ENCODE results near the gene LIAS.

LIAS gene

GRCh38 chr4:39480902-39481695 lies 22.2 kb downstream of the LIAS start:
- H3K36me3 ChIP-seq (replicated peaks; ENCODE audit: low read depth, low read length) = peaks cover 3% of the 10 kb centered on the region
- TF ChIP-seq CTCF (IDR thresholded peaks at IDR 0.05; ENCODE audit: low read depth, low read length) (no peak), EZH2phosphoT487 (IDR thresholded peaks at IDR 0.05; ENCODE audit: low read depth) (no peak)
- no peaks in the 10 kb centered on the region for H4K20me1 ChIP-seq (ENCODE audit: insufficient read depth, low read length)
- no peak overlapping the region for H3K4me3 ChIP-seq (ENCODE audit: low read length)
- no peak overlapping the region for H2AFZ ChIP-seq (ENCODE audit: low read depth, low read length)
- H3K27me3 ChIP-seq (ENCODE audit: low read depth, low read length) = no peaks in the 10 kb centered on the region
- no peaks in the 10 kb centered on the region for H3K79me2 ChIP-seq (ENCODE audit: low read length)
- no peak overlapping the region for H3K27ac ChIP-seq (ENCODE audit: low read length)
- no peaks in the 10 kb centered on the region for H3K9me3 ChIP-seq (ENCODE audit: insufficient read depth, low read length)
- H3K4me2 ChIP-seq (ENCODE audit: low read length) = no peak overlapping the region
- H3K9ac ChIP-seq (ENCODE audit: low read length) = no peak overlapping the region
- no peaks in the 10 kb centered on the region for H3K4me1 ChIP-seq (ENCODE audit: low read length)

DNA sequence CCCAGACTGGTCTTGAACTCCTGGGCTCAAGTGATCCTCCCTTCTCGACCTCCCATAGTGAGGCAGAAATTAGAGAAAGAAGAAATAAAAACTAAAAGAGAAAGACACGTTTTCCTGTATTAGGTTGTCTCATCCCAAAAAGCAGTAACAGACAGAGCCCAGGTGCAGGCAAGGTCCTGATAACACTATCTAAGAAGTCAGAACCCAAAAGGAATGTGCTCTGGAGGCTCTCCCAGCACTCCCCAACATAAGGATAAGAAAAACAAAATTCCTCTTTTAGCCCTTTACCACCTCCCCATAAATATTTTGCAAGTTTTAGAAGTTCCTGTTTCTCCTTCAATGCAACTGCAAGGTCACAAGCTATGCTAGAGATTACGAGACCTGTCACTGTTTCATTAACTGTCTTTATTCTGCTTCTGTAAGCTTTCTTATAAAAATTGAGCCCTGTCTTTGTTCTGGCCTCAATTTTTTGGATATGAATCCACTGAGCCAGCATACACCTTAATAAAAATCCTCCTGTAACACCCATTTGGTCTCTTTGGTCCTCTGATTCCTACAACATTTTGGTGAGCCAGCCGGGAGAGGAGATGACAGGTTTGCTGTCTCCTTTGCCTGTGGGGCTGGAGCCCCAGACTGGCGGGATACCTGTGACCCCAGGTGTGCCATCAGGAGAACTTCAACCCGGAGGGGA lies 25.9 kb downstream of the LIAS start:
- no peaks in the 10 kb centered on the region for H3K27me3 ChIP-seq (ENCODE audit: low read depth, low read length)
- TF ChIP-seq EZH2phosphoT487 (IDR thresholded peaks at IDR 0.05; ENCODE audit: low read depth) (no peak), CTCF (IDR thresholded peaks at IDR 0.05; ENCODE audit: low read depth, low read length) (no peak)
- H3K27ac ChIP-seq (ENCODE audit: low read length) = no peak overlapping the region
- no peaks in the 10 kb centered on the region for H3K9me3 ChIP-seq (ENCODE audit: insufficient read depth, low read length)
- no peak overlapping the region for H3K4me3 ChIP-seq (ENCODE audit: low read length)
- H3K4me1 ChIP-seq (ENCODE audit: low read length) = no peaks in the 10 kb centered on the region
- H2AFZ ChIP-seq (ENCODE audit: low read depth, low read length) = no peak overlapping the region
- H3K79me2 ChIP-seq (ENCODE audit: low read length) = no peaks in the 10 kb centered on the region
- no peak overlapping the region for H3K9ac ChIP-seq (ENCODE audit: low read length)
- no peaks in the 10 kb centered on the region for H3K36me3 ChIP-seq (replicated peaks; ENCODE audit: low read depth, low read length)
- no peak overlapping the region for H3K4me2 ChIP-seq (ENCODE audit: low read length)
- H4K20me1 ChIP-seq (ENCODE audit: insufficient read depth, low read length) = no peaks in the 10 kb centered on the region

DNA sequence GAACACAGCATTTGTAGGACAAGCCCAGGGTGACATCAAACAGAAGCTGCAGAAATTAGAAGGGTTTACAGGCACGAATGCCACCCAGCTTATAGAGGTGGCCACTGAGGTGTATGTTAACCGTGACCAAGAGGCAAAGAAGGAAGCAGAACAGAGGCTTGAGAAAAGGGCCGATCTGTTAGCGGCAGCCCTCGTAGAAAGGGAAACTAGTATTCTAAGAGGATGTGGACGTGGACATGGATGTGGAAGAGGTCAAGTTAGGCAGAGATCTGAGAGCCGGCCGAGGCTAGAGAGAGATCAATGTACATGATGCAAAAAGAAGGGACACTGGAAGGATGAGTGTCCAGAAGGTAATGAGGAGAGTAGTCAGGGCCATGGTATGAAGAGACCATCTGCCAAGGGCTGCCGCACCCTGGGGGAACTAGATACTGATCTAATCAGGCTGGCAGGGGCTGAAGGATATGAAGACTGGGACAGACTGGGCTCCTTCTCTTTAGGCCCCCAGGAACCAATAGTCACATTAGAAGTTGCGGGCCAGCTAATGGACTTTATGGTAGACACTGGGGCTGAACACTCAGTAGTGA lies 27.5 kb downstream of the LIAS start:
- TF ChIP-seq EZH2phosphoT487 (IDR thresholded peaks at IDR 0.05; ENCODE audit: low read depth) (no peak), CTCF (IDR thresholded peaks at IDR 0.05; ENCODE audit: low read depth, low read length) (no peak)
- Histone ChIP-seq H3K9ac (ENCODE audit: low read length) (no peak overlapping the region), H3K4me1 (ENCODE audit: low read length) (no peaks in the 10 kb centered on the region), H3K4me2 (ENCODE audit: low read length) (no peak overlapping the region), H3K27me3 (ENCODE audit: low read depth, low read length) (no peaks in the 10 kb centered on the region), H3K9me3 (ENCODE audit: insufficient read depth, low read length) (no peaks in the 10 kb centered on the region), H3K79me2 (ENCODE audit: low read length) (no peaks in the 10 kb centered on the region), H3K27ac (ENCODE audit: low read length) (no peak overlapping the region), H3K4me3 (ENCODE audit: low read length) (no peak overlapping the region), H2AFZ (ENCODE audit: low read depth, low read length) (no peak overlapping the region), H3K36me3 (replicated peaks; ENCODE audit: low read depth, low read length) (no peaks in the 10 kb centered on the region), H4K20me1 (ENCODE audit: insufficient read depth, low read length) (no peaks in the 10 kb centered on the region)

- no peak overlapping the region for H3K27ac ChIP-seq (ENCODE audit: low read length)
- no peaks in the 10 kb centered on the region for H3K27me3 ChIP-seq (ENCODE audit: low read depth, low read length)
Measured at GRCh38 chr4:39490322-39490721, 31.5 kb downstream of the LIAS start.

More at GRCh38 chr4:39490322-39490721, 31.5 kb downstream of the LIAS start:
- Histone ChIP-seq H3K9me3 (ENCODE audit: insufficient read depth, low read length) (no peaks in the 10 kb centered on the region), H2AFZ (ENCODE audit: low read depth, low read length) (no peak overlapping the region), H3K4me3 (ENCODE audit: low read length) (no peak overlapping the region), H4K20me1 (ENCODE audit: insufficient read depth, low read length) (no peaks in the 10 kb centered on the region), H3K4me2 (ENCODE audit: low read length) (no peak overlapping the region), H3K36me3 (replicated peaks; ENCODE audit: low read depth, low read length) (no peaks in the 10 kb centered on the region), H3K79me2 (ENCODE audit: low read length) (no peaks in the 10 kb centered on the region), H3K9ac (ENCODE audit: low read length) (no peak overlapping the region), H3K4me1 (ENCODE audit: low read length) (no peaks in the 10 kb centered on the region)
- TF ChIP-seq CTCF (IDR thresholded peaks at IDR 0.05; ENCODE audit: low read depth, low read length) = no peak
- no peak for TF ChIP-seq EZH2phosphoT487 (IDR thresholded peaks at IDR 0.05; ENCODE audit: low read depth)
